H1 (cell line): ENCODE data around the gene HDAC11. TPM values are rescaled to one million over a fixed set of nuclear protein-coding genes. Genes with fewer than 3 reads are reported as not detected.
A peak's percentile ranks its signal among the peaks of the same experiment; 100 is the strongest.

Experiments
- CTCF ChIA-PET: fragments of 300-600 bp; sonication (Branson Sonifier 250); formaldehyde crosslinking; loops from one replicate; lab custom pipeline; 2021; ENCODE audit not compliant: partially characterized antibody; lab: Charles Lee
- POLR2A ChIA-PET: fragments of 300-600 bp; sonication (Branson Sonifier 250); formaldehyde crosslinking; loops from one replicate; lab custom pipeline; 2021; ENCODE audit warnings: inconsistent platforms; ENCODE audit not compliant: partially characterized antibody; lab: Charles Lee
- DNase-seq, 2 experiments: peaks; one replicate each; pipeline versions ENCODE4 v3.0.0 to v3.0.0-alpha.2; 2010 to 2022; ENCODE audit warnings: low spot score in 2 of 2, low read depth in 1 of 2, mixed read lengths in 1 of 2
- FAIRE-seq: peaks from 2 replicates; lab custom pipeline; 2011; peaks lifted over from hg19 to GRCh38; lab: Jason Lieb, UNC
- H2AFZ ChIP-seq: 2 replicates; pipeline ENCODE4 v1.8.1; 2012; ENCODE audit warnings: low read length, inconsistent platforms
- H2AK5ac ChIP-seq: 2 replicates; pipeline ENCODE4 v1.6.1; 2013; ENCODE audit warnings: low read depth, low read length
- H2BK120ac ChIP-seq: replicated peaks from 2 replicates; pipeline ENCODE3; 2013; ENCODE audit warnings: low read depth, low read length, inconsistent platforms
- H2BK12ac ChIP-seq: 2 replicates; pipeline ENCODE4 v1.6.1; 2013; ENCODE audit warnings: low read depth, low read length
- H2BK15ac ChIP-seq: 2 replicates; pipeline ENCODE4 v1.6.1; 2013; ENCODE audit warnings: low read length
- H2BK20ac ChIP-seq: 2 replicates; pipeline ENCODE4 v1.6.1; 2013; ENCODE audit warnings: low read length
- H2BK5ac ChIP-seq: 2 replicates; pipeline ENCODE4 v1.6.1; 2013; ENCODE audit warnings: low read depth, low read length
- H3K14ac ChIP-seq: 2 replicates; pipeline ENCODE4 v1.6.1; 2013; ENCODE audit warnings: inconsistent platforms; ENCODE audit not compliant: insufficient read length
- H3K18ac ChIP-seq: 2 replicates; pipeline ENCODE4 v1.6.1; 2013; ENCODE audit warnings: low read length; ENCODE audit errors: extremely low read depth
- H3K23ac ChIP-seq: 2 replicates; pipeline ENCODE4 v1.6.1; 2013; ENCODE audit warnings: inconsistent platforms; ENCODE audit not compliant: insufficient read length
- H3K23me2 ChIP-seq: 2 replicates; pipeline ENCODE4 v1.6.1; 2013; ENCODE audit warnings: low read depth, low read length
- H3K27ac ChIP-seq: 2 replicates; pipeline ENCODE4 v1.6.1; 2011; ENCODE audit warnings: low read depth, low read length, inconsistent platforms
- H3K27me3 ChIP-seq, 4 experiments: replicated peaks in 1 of 4; 1 replicate in 1 of 4; 2 replicates in 3 of 4; pipeline versions ENCODE4 v1.6.1 to v1.8.1; 2011 to 2013; ENCODE audit warnings: low read length in 3 of 4, mild to moderate bottlenecking in 3 of 4, inconsistent platforms in 2 of 4, mixed read lengths in 2 of 4, moderate library complexity in 1 of 4; ENCODE audit not compliant: control insufficient read depth in 3 of 4, insufficient read depth in 3 of 4; ENCODE audit errors: extremely low read depth in 1 of 4
- H3K36me3 ChIP-seq, 4 experiments: 2 replicates each; pipeline versions ENCODE4 v1.6.1 to v1.8.1; 2011 to 2013; ENCODE audit warnings: mild to moderate bottlenecking in 4 of 4, low read length in 3 of 4, moderate library complexity in 2 of 4, control low read depth in 1 of 4, inconsistent platforms in 1 of 4; ENCODE audit not compliant: insufficient read depth in 4 of 4, control insufficient read depth in 2 of 4
- H3K4ac ChIP-seq: replicated peaks from 2 replicates; pipeline ENCODE3; 2013; ENCODE audit warnings: low read length, low read depth, mixed read lengths, inconsistent platforms; ENCODE audit not compliant: insufficient read length
- H3K4me1 ChIP-seq, 4 experiments: replicated peaks in 1 of 4; 1 replicate in 1 of 4; 2 replicates in 3 of 4; pipeline versions ENCODE4 v1.6.1 to v1.8.1; 2011 to 2013; ENCODE audit warnings: low read length in 3 of 4, inconsistent platforms in 2 of 4, mixed read lengths in 1 of 4; ENCODE audit not compliant: insufficient read depth in 4 of 4, control insufficient read depth in 3 of 4
- H3K4me2 ChIP-seq, 2 experiments: 2 replicates each; pipeline versions ENCODE4 v1.6.1 to v1.8.1; 2011 to 2013; ENCODE audit warnings: low read depth in 2 of 2, low read length in 2 of 2, control low read depth in 1 of 2, inconsistent platforms in 1 of 2, mild to moderate bottlenecking in 1 of 2; ENCODE audit not compliant: insufficient read depth in 1 of 2
- H3K4me3 ChIP-seq, 4 experiments: fragments of 200-600, 300-600 bp in 1 of 4; sonication (generic), shearing (Covaris generic), sonication (Bioruptor Twin) in 1 of 4; 2 replicates each; pipeline versions ENCODE4 v1.5.1 to v1.8.1; 2011 to 2016; ENCODE audit warnings: low read length in 4 of 4, low read depth in 3 of 4, control low read depth in 2 of 4, inconsistent platforms in 2 of 4, mild to moderate bottlenecking in 2 of 4, mixed read lengths in 1 of 4, moderate library complexity in 1 of 4; ENCODE audit not compliant: insufficient read depth in 2 of 4; ENCODE audit errors: extremely low read depth in 1 of 4
- H3K56ac ChIP-seq: replicated peaks from 2 replicates; pipeline ENCODE3; 2013; ENCODE audit warnings: low read depth, mild to moderate bottlenecking, mixed read lengths, low read length, inconsistent platforms; ENCODE audit not compliant: insufficient read length
- H3K79me1 ChIP-seq: 2 replicates; pipeline ENCODE4 v1.6.1; 2013; ENCODE audit warnings: low read depth, low read length, control low read depth
- H3K79me2 ChIP-seq, 2 experiments: 2 replicates each; pipeline versions ENCODE4 v1.6.1 to v1.8.1; 2012 to 2013; ENCODE audit warnings: low read length in 2 of 2, mild to moderate bottlenecking in 2 of 2, inconsistent platforms in 1 of 2; ENCODE audit not compliant: insufficient read depth in 2 of 2, control insufficient read depth in 1 of 2
- H3K9ac ChIP-seq, 4 experiments: replicated peaks in 1 of 4; 1 replicate in 1 of 4; 2 replicates in 3 of 4; pipeline versions ENCODE4 v1.6.1 to v1.8.1; 2011 to 2013; ENCODE audit warnings: low read depth in 3 of 4, low read length in 3 of 4, control low read depth in 2 of 4, mild to moderate bottlenecking in 2 of 4, moderate library complexity in 2 of 4, inconsistent platforms in 1 of 4; ENCODE audit errors: extremely low read depth in 1 of 4
- H3K9me3 ChIP-seq, 2 experiments: 2 replicates each; pipeline versions ENCODE4 v1.6.1 to v1.8.1; 2012 to 2013; ENCODE audit warnings: mild to moderate bottlenecking in 2 of 2, moderate library complexity in 2 of 2, control low read depth in 1 of 2, inconsistent platforms in 1 of 2, low read depth in 1 of 2, low read length in 1 of 2, mixed read lengths in 1 of 2; ENCODE audit not compliant: insufficient read depth in 2 of 2
- H4K20me1 ChIP-seq, 2 experiments: replicated peaks in 1 of 2; 2 replicates each; pipeline versions ENCODE3 to v1.8.1; 2011 to 2013; ENCODE audit warnings: inconsistent platforms in 2 of 2, low read length in 2 of 2, mild to moderate bottlenecking in 1 of 2; ENCODE audit not compliant: insufficient read depth in 2 of 2, control insufficient read depth in 1 of 2
- H4K5ac ChIP-seq: 2 replicates; pipeline ENCODE4 v1.6.1; 2013; ENCODE audit warnings: low read length, low read depth, mixed read lengths, inconsistent platforms; ENCODE audit not compliant: insufficient read length
- H4K8ac ChIP-seq: 2 replicates; pipeline ENCODE4 v1.8.0; 2013; ENCODE audit warnings: mild to moderate bottlenecking, moderate library complexity, low read length, inconsistent platforms; ENCODE audit not compliant: insufficient read depth; ENCODE audit errors: extremely low read depth
- H4K91ac ChIP-seq: replicated peaks from 2 replicates; pipeline ENCODE3; 2013; ENCODE audit warnings: low read length, mixed read lengths, inconsistent platforms; ENCODE audit not compliant: insufficient read length
- BCL11A ChIP-seq, 2 experiments: IDR thresholded peaks; one replicate each; pipeline ENCODE4 v1.6.1; 2011; ENCODE audit warnings: low read depth in 2 of 2, low read length in 2 of 2, mild to moderate bottlenecking in 2 of 2
- BRCA1 ChIP-seq: IDR thresholded peaks from 2 replicates; pipeline ENCODE4 v1.6.1; 2012; ENCODE audit warnings: low read depth, low read length, improper control_type of control experiment
- E2F6 ChIP-seq: IDR thresholded peaks from 2 replicates; pipeline ENCODE4 v1.6.1; 2012; ENCODE audit warnings: inconsistent platforms
- GABPA ChIP-seq: IDR thresholded peaks from 2 replicates; pipeline ENCODE4 v1.6.1; 2011; ENCODE audit warnings: mild to moderate bottlenecking, low read length, moderate library complexity, borderline replicate concordance; ENCODE audit not compliant: insufficient read depth
- JUND ChIP-seq: IDR thresholded peaks from 2 replicates; pipeline ENCODE4 v1.6.1; 2011; ENCODE audit warnings: mild to moderate bottlenecking, improper control_type of control experiment, low read length
- KDM5A ChIP-seq: fragments of 200-600 bp; IDR thresholded peaks from 2 replicates; pipeline ENCODE4 v1.7.1; 2012; ENCODE audit warnings: mild to moderate bottlenecking, low read length, inconsistent platforms, mixed read lengths
- MAFK ChIP-seq: IDR thresholded peaks from 2 replicates; pipeline ENCODE4 v1.6.1; 2012; ENCODE audit warnings: low read depth, mild to moderate bottlenecking, improper control_type of control experiment, low read length
- RXRA ChIP-seq: IDR thresholded peaks from 2 replicates; pipeline ENCODE4 v1.6.1; 2011; ENCODE audit warnings: low read depth, mild to moderate bottlenecking, low read length, moderate library complexity; ENCODE audit not compliant: insufficient read depth
- SUZ12 ChIP-seq: fragments of 200-600 bp; sonication (generic); IDR thresholded peaks from 2 replicates; pipeline ENCODE4 v1.6.1; 2012; ENCODE audit warnings: mild to moderate bottlenecking, inconsistent platforms, low read length, moderate library complexity, mixed read lengths
- TAF7 ChIP-seq: optimal IDR thresholded peaks from 2 replicates; pipeline ENCODE3; 2011; ENCODE audit warnings: low read depth, mild to moderate bottlenecking, inconsistent platforms, low read length, moderate library complexity, borderline replicate concordance
- TEAD4 ChIP-seq: IDR thresholded peaks from 2 replicates; pipeline ENCODE4 v1.6.1; 2012; ENCODE audit warnings: low read depth, low read length, inconsistent platforms, mixed read lengths
- YY1 ChIP-seq: IDR thresholded peaks from 2 replicates; pipeline ENCODE4 v1.6.1; 2011; ENCODE audit warnings: low read depth, mild to moderate bottlenecking, low read length
- ZNF274 ChIP-seq: IDR thresholded peaks from 2 replicates; pipeline ENCODE4 v1.7.0; 2012; ENCODE audit warnings: low read length, borderline replicate concordance; ENCODE audit errors: extremely low read depth
- WGBS, 2 experiments: shearing (Covaris generic) in 1 of 2; methylation state at CpG; one replicate each; pipeline versions ENCODE4 v1.1.6 to v1.1.7; 2013 to 2015; ENCODE audit warnings: low lambda C conversion rate in 2 of 2, mixed read lengths in 2 of 2, inconsistent platforms in 1 of 2, low coverage in 1 of 2, missing lambda C conversion rate in 1 of 2; ENCODE audit not compliant: insufficient replicate concordance in 2 of 2, insufficient coverage in 1 of 2, insufficient read length in 1 of 2; ENCODE audit errors: extremely low coverage in 1 of 2, missing lambda C conversion rate in 1 of 2; 5-methylcytosine and 5-hydroxymethylcytosine counted together
- polyA plus RNA-seq, 7 experiments: library from polyadenylated mRNA; depleted of rRNA in 3 of 7; stranded (reverse) in 5 of 7; unstranded in 2 of 7; fragments of >200 nt in 5 of 7; fragments of 200-250 nt in 2 of 7; gene quantifications; 1 replicate in 5 of 7; 2 replicates in 1 of 7; 4 replicates in 1 of 7; pipeline versions ENCODE4 v1.2.1 to v1.2.3, GENCODE V29; 2011 to 2013; ENCODE audit warnings: missing spikeins in 2 of 7, mixed read lengths in 2 of 7
- total RNA-seq: library from RNA; stranded (reverse); fragmentation: NEBNext Ultra II Directional; extraction: Animal tissue kit (Norgen Biotek cat#: 25700); gene quantifications from 2 replicates; pipeline ENCODE4 v1.2.1, GENCODE V29; 2021

HDAC11 gene
- total and polyA plus RNA-seq, 2 of the 8 experiments (the other 6 are each of a cell fraction or from before 2014, with no cell fraction given) = 6.8 to 7.4 TPM

GRCh38 chr3:13513913-13514517, 33.9 kb downstream of the HDAC11 start:
- ChIA-PET CTCF (interaction anchor here (0.7 to 51.2 kb wide), 9 partner anchors 7 to 143 kb away, joined by 3 to 856 read pairs (median 5); partner anchors contain the start of gene FBLN2), POLR2A (interaction anchor here (1.0 kb wide), 1 partner anchor 15 kb away, joined by 3 read pairs; no protein-coding TSS in a partner anchor)
- H2BK15ac ChIP-seq = no peak overlapping the region; the same call in 1 of the 2 replicates
- no peak overlapping the region for H2AK5ac ChIP-seq
- H3K36me3 ChIP-seq = no peaks in the 10 kb centered on the region
- no peak overlapping the region; the same call in 1 of the 2 replicates for H2BK5ac ChIP-seq
- H4K91ac ChIP-seq = no peak overlapping the region
- H2BK20ac ChIP-seq = no peak overlapping the region
- H2BK120ac ChIP-seq = no peak overlapping the region
- TF ChIP-seq E2F6 = no peak
- no peak for TF ChIP-seq JUND
- no peak for TF ChIP-seq BCL11A (IDR thresholded peaks at IDR 0.05; ENCODE audit: low read depth in 2 of 2, low read length in 2 of 2)
- no peak for TF ChIP-seq TEAD4
- TF ChIP-seq SUZ12 = no peak
- no peak for TF ChIP-seq MAFK
- TF ChIP-seq BRCA1 = no peak
- TF ChIP-seq RXRA = no peak
- TF ChIP-seq YY1 = no peak
- TF ChIP-seq KDM5A = no peak
- TF ChIP-seq GABPA = no peak
- TF ChIP-seq ZNF274 = no peak
- TF ChIP-seq TAF7 = no peak
- H3K23ac ChIP-seq = no peak overlapping the region
- H3K27me3 ChIP-seq = no peaks in the 10 kb centered on the region
- no peaks in the 10 kb centered on the region for H3K9me3 ChIP-seq
- no peaks in the 10 kb centered on the region for H4K20me1 ChIP-seq
- H3K18ac ChIP-seq = no peak overlapping the region
- H3K56ac ChIP-seq = no peak overlapping the region
- no peak overlapping the region for H3K9ac ChIP-seq
- H2BK12ac ChIP-seq = no peak overlapping the region
- DNase-seq (no peak), FAIRE-seq (no peak)
- no peak overlapping the region for H3K4me3 ChIP-seq
- H3K4me2 ChIP-seq = no peak overlapping the region
- H3K27ac ChIP-seq = no peak overlapping the region
- H3K23me2 ChIP-seq = no peaks in the 10 kb centered on the region
- no peak overlapping the region for H4K5ac ChIP-seq
- H3K14ac ChIP-seq = no peak overlapping the region
- no peaks in the 10 kb centered on the region for H3K79me2 ChIP-seq
- H3K4ac ChIP-seq = peak overlapping the region; percentile 20
- H4K8ac ChIP-seq = no peak overlapping the region
- 86% methylated on average over 10 of the region's 10 CpGs; no CpG with 5 or more reads in 1 of the 2 experiments for WGBS, 2 experiments
- no peak overlapping the region for H2AFZ ChIP-seq
- H3K79me1 ChIP-seq = no peaks in the 10 kb centered on the region
- H3K4me1 ChIP-seq = peaks cover 0 to 2% (median 0%) of the 10 kb centered on the region in 4 experiments; a peak in 1 of 7 replicates
